ENCODE results near the gene GAS2L3.

Gene GAS2L3

GRCh38 chr12:100564090-100564489 lies 9.4 kb upstream of the GAS2L3 start:
- no peak for DNase-seq (ENCODE audit: low read depth)
- TF ChIP-seq CTCF (IDR thresholded peaks at IDR 0.05; ENCODE audit: low read depth, low read length, missing control alignments), result no peak
- no peak overlapping the region for H3K4me3 ChIP-seq (ENCODE audit: low read depth, low read length)

DNA sequence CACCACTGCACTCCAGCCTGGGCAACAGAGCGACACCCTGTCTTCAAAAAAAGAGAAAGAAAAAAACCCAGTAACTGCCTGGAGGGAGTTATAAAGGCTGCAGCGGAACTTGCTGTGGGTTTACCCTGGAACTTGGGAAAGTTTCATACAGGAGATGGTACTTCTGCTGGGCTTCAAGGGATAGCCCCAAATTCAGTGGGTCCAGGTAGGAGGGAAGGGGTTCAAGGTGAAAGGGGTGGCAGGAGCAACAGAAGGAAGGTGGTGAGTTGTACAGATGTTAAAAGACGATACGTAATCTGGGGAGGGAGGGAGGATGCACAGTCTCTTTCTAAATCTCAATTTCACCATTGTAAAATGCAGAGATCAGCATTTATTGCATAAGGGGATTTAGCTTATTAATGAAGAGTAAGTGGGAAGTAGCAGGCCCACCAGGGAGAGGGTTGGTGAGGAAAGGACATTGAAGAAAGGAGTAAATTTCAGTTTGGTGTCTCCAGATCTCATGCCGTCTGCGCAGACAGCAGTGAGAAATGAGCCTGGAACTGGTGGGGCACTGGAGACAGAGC lies 8.5 kb upstream of the GAS2L3 start:
- no peak overlapping the region for H3K4me3 ChIP-seq (ENCODE audit: low read depth, low read length)
- DNase-seq (ENCODE audit: low read depth), result no peak
- no peak for TF ChIP-seq CTCF (IDR thresholded peaks at IDR 0.05; ENCODE audit: low read depth, low read length, missing control alignments)

DNA sequence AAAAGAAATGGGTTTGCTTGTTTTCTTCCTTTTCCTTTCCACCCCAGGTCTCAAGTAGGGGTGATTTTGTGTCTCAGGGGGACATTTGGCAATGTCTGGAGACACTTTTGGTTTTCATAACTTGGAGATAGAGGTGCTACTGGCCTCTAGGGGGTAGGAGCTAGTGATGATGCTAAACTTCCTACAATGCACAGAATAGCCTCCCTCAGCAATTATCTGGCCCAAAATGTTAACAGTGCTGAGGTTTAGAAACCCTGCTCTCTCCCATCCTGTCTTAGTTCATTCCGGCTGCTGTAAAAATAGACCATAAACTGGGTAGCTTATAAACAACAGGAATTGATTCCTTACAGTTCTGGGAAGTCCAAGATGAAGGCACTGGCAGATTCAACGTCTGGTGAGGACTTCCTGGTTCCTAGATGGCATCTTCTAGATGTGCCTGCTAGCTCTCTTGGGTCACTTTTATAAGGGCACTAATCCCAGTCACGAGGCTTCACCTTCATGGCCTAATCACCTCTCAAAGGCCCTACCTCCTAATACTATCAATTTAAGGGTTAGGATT lies 7.4 kb upstream of the GAS2L3 start:
- no peak overlapping the region for H3K4me3 ChIP-seq (ENCODE audit: low read depth, low read length)
- no peak for DNase-seq (ENCODE audit: low read depth)
- TF ChIP-seq CTCF (IDR thresholded peaks at IDR 0.05; ENCODE audit: low read depth, low read length, missing control alignments), result no peak

DNA sequence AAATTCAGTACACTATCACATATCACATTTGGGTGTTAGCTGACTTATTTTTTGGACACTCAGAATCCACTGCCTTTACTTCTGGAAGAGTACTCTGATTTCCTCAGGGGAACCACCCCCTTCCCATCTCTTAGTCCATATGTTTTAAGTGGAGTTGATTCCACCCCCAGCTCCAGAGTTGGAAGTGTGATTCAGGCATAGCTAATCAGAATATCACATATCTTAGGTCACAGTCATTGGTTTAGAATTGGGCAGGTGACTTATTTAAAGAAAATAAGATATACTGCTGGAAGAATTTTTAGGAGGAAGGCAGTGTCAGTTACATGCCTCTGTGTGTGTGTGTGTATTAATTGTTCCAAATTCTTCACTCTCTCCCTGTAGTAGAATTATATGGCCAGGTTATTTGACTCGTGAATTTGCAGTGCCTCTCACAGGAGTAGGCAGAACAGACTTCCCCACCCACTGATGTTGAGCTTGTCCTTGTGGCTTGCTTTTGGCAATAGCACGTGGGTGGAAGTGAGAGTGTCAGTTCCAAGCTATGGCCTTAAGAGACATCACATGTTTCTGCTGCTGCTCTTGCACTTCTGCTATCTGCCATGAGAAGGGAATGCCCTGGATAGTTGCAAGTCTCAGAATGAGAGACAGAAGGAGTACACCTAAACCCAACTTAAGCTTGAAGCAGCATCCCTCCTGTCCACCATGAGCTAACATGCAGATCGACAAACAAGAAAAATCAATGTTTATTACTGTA lies 6.4 kb upstream of the GAS2L3 start:
- TF ChIP-seq CTCF (IDR thresholded peaks at IDR 0.05; ENCODE audit: low read depth, low read length, missing control alignments), result no peak
- DNase-seq (ENCODE audit: low read depth), result peak; percentile 75
- no peak overlapping the region for H3K4me3 ChIP-seq (ENCODE audit: low read depth, low read length)

- TF ChIP-seq CTCF (IDR thresholded peaks at IDR 0.05; ENCODE audit: low read depth, low read length, missing control alignments), result no peak
- peak; percentile 3 for DNase-seq (ENCODE audit: low read depth)
- no peak overlapping the region for H3K4me3 ChIP-seq (ENCODE audit: low read depth, low read length)
Observed at GRCh38 chr12:100567945-100568344, 5.5 kb upstream of the GAS2L3 start.

GRCh38 chr12:100572184-100572583 lies 1.3 kb upstream of the GAS2L3 start:
- no peak for DNase-seq (ENCODE audit: low read depth)
- no peak for TF ChIP-seq CTCF (IDR thresholded peaks at IDR 0.05; ENCODE audit: low read depth, low read length, missing control alignments)
- H3K4me3 ChIP-seq (ENCODE audit: low read depth, low read length), result no peak overlapping the region
